ENCODE results near the gene NGF. TPM values are rescaled to one million over a fixed set of nuclear protein-coding genes. Genes with fewer than 3 reads are reported as not detected.
"Not testable (repeated sequence)": the region's sequence is repeated elsewhere in the genome, so short reads cannot be mapped to it uniquely, and the experiment has no call there.

Gene NGF
- total and polyA plus RNA-seq, 2 of the 4 experiments (the other 2 are of a cell fraction) = 12.5 to 21.7 TPM

- H2AK5ac ChIP-seq (ENCODE audit: low read depth, low read length); H2BK20ac ChIP-seq (ENCODE audit: low read depth, low read length); H4K91ac ChIP-seq (ENCODE audit: insufficient read depth, low read depth, low read length); CTCF ChIA-PET; H3K4ac ChIP-seq (ENCODE audit: low read depth, low read length); H4K20me1 ChIP-seq (ENCODE audit: insufficient read depth, low read length); H3K4me2 ChIP-seq (ENCODE audit: low read depth, low read length); H4K5ac ChIP-seq (ENCODE audit: low read depth, low read length); H3K27me3 ChIP-seq (ENCODE audit: control insufficient read depth, insufficient read depth, low read length); H3K9me3 ChIP-seq (ENCODE audit: control insufficient read depth, insufficient read depth, low read length); H3K4me3 ChIP-seq (ENCODE audit: insufficient read depth, low read depth, low read length); H3K18ac ChIP-seq (ENCODE audit: low read depth, low read length); H4K8ac ChIP-seq (ENCODE audit: low read depth in 2 of 2, low read length in 2 of 2); H3K9ac ChIP-seq (ENCODE audit: low read depth, low read length); H3K36me3 ChIP-seq (ENCODE audit: control insufficient read depth, insufficient read depth, low read length); H3K56ac ChIP-seq (ENCODE audit: extremely low read depth, insufficient read depth, low read length); H2AFZ ChIP-seq (replicated peaks; ENCODE audit: low read length, poor library complexity); H3K23ac ChIP-seq (ENCODE audit: low read depth, low read length); BruUV-seq (replicated peaks); H3K79me1 ChIP-seq (ENCODE audit: low read depth in 1 of 2, low read length in 2 of 2); ATAC-seq (ENCODE audit: low read depth); in situ Hi-C loops (cut with MboI; ENCODE audit: low sequenced_read_pairs); H2BK15ac ChIP-seq (ENCODE audit: low read depth, low read length); POLR2A ChIA-PET (ENCODE audit: unreplicated experiment); H3K27ac ChIP-seq (ENCODE audit: insufficient read depth, low read length); DNase-seq; H2BK120ac ChIP-seq (ENCODE audit: low read depth, low read length); intact Hi-C loops (cut with micrococcal nuclease); dilution Hi-C loops (cut with HindIII; ENCODE audit: low sequenced_read_pairs, unreplicated experiment); H3K14ac ChIP-seq (replicated peaks; ENCODE audit: low read depth, low read length); H2BK5ac ChIP-seq (ENCODE audit: low read depth, low read length, poor library complexity, severe bottlenecking); H2AK9ac ChIP-seq (replicated peaks; ENCODE audit: low read depth, low read length, poor library complexity): not testable (repeated sequence)
- 93% methylated on average over 10 of the region's 31 CpGs; no CpG with 5 or more reads in 1 of the 2 experiments for WGBS, 2 experiments (ENCODE audit: extremely low coverage in 2 of 2, insufficient read length in 1 of 2)
- peaks cover 11% of the 10 kb centered on the region for H3K9me1 ChIP-seq (ENCODE audit: insufficient read depth, low read length)
- H3K4me1 ChIP-seq (ENCODE audit: control insufficient read depth, insufficient read depth, low read length) = peaks cover 14% of the 10 kb centered on the region
These were observed 21.9 kb upstream of the NGF start for GRCh38 chr1:115359787-115360452.

Measured in IMR-90 (cell line).